IMR-90 (cell line): ENCODE results near the gene INPPL1. TPM values are rescaled to one million over a fixed set of nuclear protein-coding genes. Genes with fewer than 3 reads are reported as not detected.

Experiments used
- ATAC-seq: fragments of 200-7000 bp; cut with Tn5 transposase; 2 replicates; pipeline ENCODE4 v1.9.1; 2020; ENCODE audit warnings: low read depth, mild to moderate bottlenecking, moderate library complexity
- BruUV-seq: library from RNA; stranded (reverse); fragments of 400-500 nt; replicated peaks from 2 replicates; lab custom pipeline; 2021; lab: Mats Ljungman, UMichigan
- CTCF ChIA-PET: fragments of 300-600 bp; formaldehyde crosslinking; extraction: SDS; loops from one replicate; lab custom pipeline; 2021; ENCODE audit warnings: antibody characterized with exemption; lab: Yijun Ruan, JAX
- POLR2A ChIA-PET: fragments of 300-600 bp; sonication (Branson Sonifier 250); formaldehyde crosslinking; loops from one replicate; lab custom pipeline; 2022; ENCODE audit warnings: antibody characterized with exemption; ENCODE audit not compliant: unreplicated experiment; lab: Charles Lee
- DNase-seq: peaks from one replicate; pipeline ENCODE4 v3.0.0; 2013
- H2AFZ ChIP-seq: replicated peaks from 2 replicates; pipeline ENCODE3; 2013; ENCODE audit warnings: low read length, mild to moderate bottlenecking; ENCODE audit not compliant: poor library complexity
- H2AK5ac ChIP-seq: 2 replicates; pipeline ENCODE4 v1.6.1; 2013; ENCODE audit warnings: low read depth, low read length, inconsistent platforms
- H2AK9ac ChIP-seq: replicated peaks from 2 replicates; pipeline ENCODE3; 2013; ENCODE audit warnings: mild to moderate bottlenecking, low read depth, low read length, moderate library complexity; ENCODE audit not compliant: poor library complexity
- H2BK120ac ChIP-seq: 2 replicates; pipeline ENCODE4 v1.6.1; 2013; ENCODE audit warnings: low read depth, low read length, inconsistent platforms
- H2BK15ac ChIP-seq: 3 replicates; pipeline ENCODE4 v1.6.1; 2013; ENCODE audit warnings: low read depth, low read length, inconsistent platforms
- H2BK20ac ChIP-seq: 2 replicates; pipeline ENCODE4 v1.6.1; 2013; ENCODE audit warnings: low read depth, mild to moderate bottlenecking, inconsistent platforms, low read length, moderate library complexity
- H2BK5ac ChIP-seq: 2 replicates; pipeline ENCODE4 v1.6.1; 2013; ENCODE audit warnings: mild to moderate bottlenecking, low read depth, low read length, inconsistent platforms; ENCODE audit not compliant: poor library complexity, severe bottlenecking
- H3K14ac ChIP-seq: replicated peaks from 2 replicates; pipeline ENCODE4 v1.6.1; 2013; ENCODE audit warnings: low read depth, low read length, inconsistent platforms
- H3K18ac ChIP-seq: 2 replicates; pipeline ENCODE4 v1.6.1; 2013; ENCODE audit warnings: low read depth, low read length, control low read depth
- H3K23ac ChIP-seq: 2 replicates; pipeline ENCODE4 v1.6.1; 2013; ENCODE audit warnings: low read depth, low read length, inconsistent platforms
- H3K27ac ChIP-seq: 2 replicates; pipeline ENCODE4 v1.5.1; 2013; ENCODE audit warnings: mild to moderate bottlenecking, control low read depth, low read length; ENCODE audit not compliant: insufficient read depth
- H3K27me3 ChIP-seq: 2 replicates; pipeline ENCODE4 v1.6.1; 2013; ENCODE audit warnings: low read length; ENCODE audit not compliant: control insufficient read depth, insufficient read depth
- H3K36me3 ChIP-seq: 2 replicates; pipeline ENCODE4 v1.6.1; 2013; ENCODE audit warnings: low read length, mixed read lengths; ENCODE audit not compliant: control insufficient read depth, insufficient read depth
- H3K4ac ChIP-seq: 2 replicates; pipeline ENCODE4 v1.6.1; 2013; ENCODE audit warnings: low read depth, low read length, inconsistent platforms
- H3K4me1 ChIP-seq: 2 replicates; pipeline ENCODE4 v1.6.1; 2013; ENCODE audit warnings: low read length, mixed read lengths; ENCODE audit not compliant: control insufficient read depth, insufficient read depth
- H3K4me2 ChIP-seq: 2 replicates; pipeline ENCODE4 v1.6.1; 2013; ENCODE audit warnings: low read depth, mild to moderate bottlenecking, control low read depth, low read length, moderate library complexity
- H3K4me3 ChIP-seq: 2 replicates; pipeline ENCODE4 v1.5.1; 2013; ENCODE audit warnings: low read depth, mild to moderate bottlenecking, control low read depth, low read length, moderate library complexity; ENCODE audit not compliant: insufficient read depth
- H3K56ac ChIP-seq: 2 replicates; pipeline ENCODE4 v1.6.1; 2013; ENCODE audit warnings: low read length, inconsistent platforms; ENCODE audit not compliant: insufficient read depth; ENCODE audit errors: extremely low read depth
- H3K79me1 ChIP-seq, 2 experiments: 2 replicates each; pipeline ENCODE4 v1.6.1; 2013; ENCODE audit warnings: low read length in 2 of 2, inconsistent platforms in 1 of 2, low read depth in 1 of 2
- H3K9ac ChIP-seq: 2 replicates; pipeline ENCODE4 v1.6.1; 2013; ENCODE audit warnings: low read depth, low read length, control low read depth
- H3K9me1 ChIP-seq: 2 replicates; pipeline ENCODE4 v1.6.1; 2013; ENCODE audit warnings: low read length, inconsistent platforms; ENCODE audit not compliant: insufficient read depth
- H3K9me3 ChIP-seq: 2 replicates; pipeline ENCODE4 v1.6.1; 2013; ENCODE audit warnings: low read length; ENCODE audit not compliant: control insufficient read depth, insufficient read depth
- H4K20me1 ChIP-seq: 2 replicates; pipeline ENCODE4 v1.6.1; 2013; ENCODE audit warnings: low read length, inconsistent platforms; ENCODE audit not compliant: insufficient read depth
- H4K5ac ChIP-seq: 2 replicates; pipeline ENCODE4 v1.6.1; 2013; ENCODE audit warnings: mild to moderate bottlenecking, low read depth, low read length, control low read depth
- H4K8ac ChIP-seq, 2 experiments: 2 replicates each; pipeline ENCODE4 v1.6.1; 2013; ENCODE audit warnings: low read depth in 2 of 2, low read length in 2 of 2, control low read depth in 1 of 2, inconsistent platforms in 1 of 2
- H4K91ac ChIP-seq: 2 replicates; pipeline ENCODE4 v1.6.1; 2013; ENCODE audit warnings: low read depth, low read length, inconsistent platforms; ENCODE audit not compliant: insufficient read depth
- BHLHE40 ChIP-seq: fragments of 150-350 bp; IDR thresholded peaks from 2 replicates; pipeline ENCODE4 v1.6.1; 2016; ENCODE audit warnings: mild to moderate bottlenecking, low read depth, low read length
- CEBPB ChIP-seq: IDR thresholded peaks from 2 replicates; pipeline ENCODE4 v1.6.1; 2012; ENCODE audit warnings: low read depth, low read length, improper control_type of control experiment
- CHD1 ChIP-seq: IDR thresholded peaks from 2 replicates; pipeline ENCODE4 v1.6.1; 2012; ENCODE audit warnings: low read depth, low read length, improper control_type of control experiment
- FOS ChIP-seq: fragments of 150-350 bp; IDR thresholded peaks from 2 replicates; pipeline ENCODE4 v1.6.1; 2016; ENCODE audit warnings: low read depth, low read length
- MAFK ChIP-seq: IDR thresholded peaks from 2 replicates; pipeline ENCODE4 v1.6.1; 2012; ENCODE audit warnings: low read depth, low read length, improper control_type of control experiment
- MAZ ChIP-seq: IDR thresholded peaks from 2 replicates; pipeline ENCODE4 v1.6.1; 2012; ENCODE audit warnings: low read depth, mild to moderate bottlenecking, low read length, improper control_type of control experiment, moderate library complexity, borderline replicate concordance
- MXI1 ChIP-seq: IDR thresholded peaks from 2 replicates; pipeline ENCODE4 v1.6.1; 2012; ENCODE audit warnings: low read depth, mild to moderate bottlenecking, low read length, moderate library complexity, borderline replicate concordance
- NFE2L2 ChIP-seq: fragments of 150-350 bp; IDR thresholded peaks from 2 replicates; pipeline ENCODE4 v1.6.1; 2016; ENCODE audit warnings: low read depth, mild to moderate bottlenecking, low read length
- POLR2A ChIP-seq: IDR thresholded peaks from 2 replicates; pipeline ENCODE4 v1.6.1; 2012; ENCODE audit warnings: mild to moderate bottlenecking, low read depth, low read length
- RAD21 ChIP-seq: IDR thresholded peaks from 2 replicates; pipeline ENCODE4 v1.6.1; 2012; ENCODE audit warnings: low read length, improper control_type of control experiment
- RCOR1 ChIP-seq: IDR thresholded peaks from 2 replicates; pipeline ENCODE4 v1.6.1; 2012; ENCODE audit warnings: mild to moderate bottlenecking, low read length, improper control_type of control experiment; ENCODE audit not compliant: insufficient replicate concordance
- RFX5 ChIP-seq: IDR thresholded peaks from 2 replicates; pipeline ENCODE4 v1.8.0; 2012; ENCODE audit warnings: low read depth, mild to moderate bottlenecking, low read length, moderate library complexity
- SMC3 ChIP-seq: fragments of 150-350 bp; IDR thresholded peaks from 2 replicates; pipeline ENCODE4 v1.6.1; 2016; ENCODE audit warnings: low read depth, mild to moderate bottlenecking, antibody characterized with exemption, low read length, moderate library complexity
- dilution Hi-C: fragments of 300-500 bp; cut with HindIII; formaldehyde crosslinking; loops from one replicate; pipeline ENCODE4 v1.14.3; 2018; ENCODE audit warnings: low sequenced_read_pairs; ENCODE audit not compliant: unreplicated experiment
- in situ Hi-C: fragments of 300-500 bp; cut with MboI; formaldehyde crosslinking; loops from 3 replicates; pipeline ENCODE4 v1.14.3; 2019; ENCODE audit warnings: low sequenced_read_pairs, inconsistent platforms, mixed read lengths
- intact Hi-C: fragments of 100-400 bp; cut with micrococcal nuclease; formaldehyde crosslinking; loops from 2 replicates; pipeline ENCODE4 v1.10.0; 2022
- polyA plus RNA-seq, 3 experiments: library from polyadenylated mRNA; depleted of rRNA; stranded (reverse); fragments of >200 nt; gene quantifications; 2 replicates each; pipeline ENCODE4 v1.2.3, GENCODE V29; 2012; ENCODE audit warnings: low replicate concordance in 1 of 3
- total RNA-seq: library from RNA; depleted of rRNA; stranded (reverse); fragments of >200 nt; gene quantifications from 2 replicates; pipeline ENCODE4 v1.2.3, GENCODE V29; 2012
- TF ChIP-seq, protein P1 (sequence below): conservative IDR thresholded peaks from 2 replicates; pipeline ENCODE4 v1.5.1; 2012; ENCODE audit warnings: mild to moderate bottlenecking, low read depth, low read length, improper control_type of control experiment
- TF ChIP-seq, protein P2 (sequence below): fragments of 150-350 bp; IDR thresholded peaks from 2 replicates; pipeline ENCODE4 v1.6.1; 2016; ENCODE audit warnings: low read depth, mild to moderate bottlenecking, low read length, moderate library complexity, borderline replicate concordance
- TF ChIP-seq, protein P3 (sequence below): fragments of 150-350 bp; IDR thresholded peaks from 2 replicates; pipeline ENCODE4 v1.6.1; 2017; ENCODE audit warnings: mild to moderate bottlenecking, antibody characterized with exemption, low read length, low read depth

Gene INPPL1
- total and polyA plus RNA-seq, 2 of the 4 experiments (the other 2 are of a cell fraction): 27.4 to 105 TPM

DNA sequence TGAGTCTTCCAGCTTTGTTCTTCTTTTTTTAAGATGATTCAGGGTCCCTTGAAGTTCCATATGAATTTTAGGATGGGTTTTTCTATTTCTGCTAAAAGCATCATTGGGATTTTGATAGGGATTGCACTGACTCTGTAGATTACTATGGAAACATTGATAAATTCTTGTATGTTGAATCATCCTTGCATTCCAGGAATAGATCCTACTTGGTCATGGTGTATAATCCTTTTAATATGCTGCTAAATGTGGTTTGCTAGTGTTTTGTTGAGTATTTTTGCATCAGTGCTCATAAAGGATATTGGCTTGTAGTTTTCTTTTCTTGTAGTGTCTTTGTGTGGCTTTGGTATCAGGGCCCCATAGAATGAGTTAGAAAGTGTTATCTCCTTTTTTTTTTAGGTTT lies 54.3 kb downstream of the INPPL1 start:
- in situ Hi-C loops: no loop called here
- dilution Hi-C loops: no loop called here
- Histone ChIP-seq H2AK5ac (no peak overlapping the region), H3K27ac (no peak overlapping the region), H2AK9ac (no peak overlapping the region), H3K4me2 (no peak overlapping the region), H2AFZ (no peak overlapping the region), H3K36me3 (no peaks in the 10 kb centered on the region), H3K14ac (no peak overlapping the region), H3K9ac (no peak overlapping the region), H2BK120ac (no peak overlapping the region), H4K91ac (no peak overlapping the region), H4K5ac (no peak overlapping the region), H2BK20ac (no peak overlapping the region), H3K79me1 (no peaks in the 10 kb centered on the region), H3K9me3 (0 out of 2 replicates have a peak, but pooled peaks cover 1% of the 10 kb centered on the region), H3K18ac (no peak overlapping the region), H4K8ac (no peak overlapping the region), H3K4me1 (no peaks in the 10 kb centered on the region), H2BK5ac (no peak overlapping the region), H3K56ac (no peak overlapping the region), H3K4me3 (no peak overlapping the region), H3K4ac (no peak overlapping the region), H3K23ac (no peak overlapping the region), H2BK15ac (no peak overlapping the region), H3K27me3 (peaks cover 3% of the 10 kb centered on the region; the same call in 1 of the 2 replicates), H3K9me1 (no peaks in the 10 kb centered on the region), H4K20me1 (no peaks in the 10 kb centered on the region)
- BruUV-seq: no TSS peak
- TF ChIP-seq BHLHE40 (no peak), POLR2A (no peak), RCOR1 (no peak), CHD1 (no peak), RAD21 (no peak), SMC3 (no peak), MAZ (no peak), CEBPB (no peak), NFE2L2 (no peak), RFX5 (no peak), MXI1 (no peak), FOS (no peak), MAFK (no peak)
- TF ChIP-seq, protein P1, sequence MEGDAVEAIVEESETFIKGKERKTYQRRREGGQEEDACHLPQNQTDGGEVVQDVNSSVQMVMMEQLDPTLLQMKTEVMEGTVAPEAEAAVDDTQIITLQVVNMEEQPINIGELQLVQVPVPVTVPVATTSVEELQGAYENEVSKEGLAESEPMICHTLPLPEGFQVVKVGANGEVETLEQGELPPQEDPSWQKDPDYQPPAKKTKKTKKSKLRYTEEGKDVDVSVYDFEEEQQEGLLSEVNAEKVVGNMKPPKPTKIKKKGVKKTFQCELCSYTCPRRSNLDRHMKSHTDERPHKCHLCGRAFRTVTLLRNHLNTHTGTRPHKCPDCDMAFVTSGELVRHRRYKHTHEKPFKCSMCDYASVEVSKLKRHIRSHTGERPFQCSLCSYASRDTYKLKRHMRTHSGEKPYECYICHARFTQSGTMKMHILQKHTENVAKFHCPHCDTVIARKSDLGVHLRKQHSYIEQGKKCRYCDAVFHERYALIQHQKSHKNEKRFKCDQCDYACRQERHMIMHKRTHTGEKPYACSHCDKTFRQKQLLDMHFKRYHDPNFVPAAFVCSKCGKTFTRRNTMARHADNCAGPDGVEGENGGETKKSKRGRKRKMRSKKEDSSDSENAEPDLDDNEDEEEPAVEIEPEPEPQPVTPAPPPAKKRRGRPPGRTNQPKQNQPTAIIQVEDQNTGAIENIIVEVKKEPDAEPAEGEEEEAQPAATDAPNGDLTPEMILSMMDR: no peak
- TF ChIP-seq, protein P2, sequence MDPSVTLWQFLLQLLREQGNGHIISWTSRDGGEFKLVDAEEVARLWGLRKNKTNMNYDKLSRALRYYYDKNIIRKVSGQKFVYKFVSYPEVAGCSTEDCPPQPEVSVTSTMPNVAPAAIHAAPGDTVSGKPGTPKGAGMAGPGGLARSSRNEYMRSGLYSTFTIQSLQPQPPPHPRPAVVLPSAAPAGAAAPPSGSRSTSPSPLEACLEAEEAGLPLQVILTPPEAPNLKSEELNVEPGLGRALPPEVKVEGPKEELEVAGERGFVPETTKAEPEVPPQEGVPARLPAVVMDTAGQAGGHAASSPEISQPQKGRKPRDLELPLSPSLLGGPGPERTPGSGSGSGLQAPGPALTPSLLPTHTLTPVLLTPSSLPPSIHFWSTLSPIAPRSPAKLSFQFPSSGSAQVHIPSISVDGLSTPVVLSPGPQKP: no peak
- TF ChIP-seq, protein P3, sequence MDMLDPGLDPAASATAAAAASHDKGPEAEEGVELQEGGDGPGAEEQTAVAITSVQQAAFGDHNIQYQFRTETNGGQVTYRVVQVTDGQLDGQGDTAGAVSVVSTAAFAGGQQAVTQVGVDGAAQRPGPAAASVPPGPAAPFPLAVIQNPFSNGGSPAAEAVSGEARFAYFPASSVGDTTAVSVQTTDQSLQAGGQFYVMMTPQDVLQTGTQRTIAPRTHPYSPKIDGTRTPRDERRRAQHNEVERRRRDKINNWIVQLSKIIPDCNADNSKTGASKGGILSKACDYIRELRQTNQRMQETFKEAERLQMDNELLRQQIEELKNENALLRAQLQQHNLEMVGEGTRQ: no peak
- ChIA-PET CTCF (interaction anchor here (1.1 kb wide), 1 partner anchor 11 kb away, joined by 4 read pairs; no protein-coding TSS in a partner anchor), POLR2A (no interaction called here)
- intact Hi-C loops: loop anchor here (5.0 kb wide), 1 partner anchor 73 kb away; no protein-coding TSS in a partner anchor
- ATAC-seq (peak; percentile 72), DNase-seq (peak; percentile 73)
